PFSK-1 (cell line): ENCODE measurements around the gene LILRB3.
"Not testable (repeated sequence)": the region's sequence is repeated elsewhere in the genome, so short reads cannot be mapped to it uniquely, and the experiment has no call there.

Source experiments
- FOXP2 ChIP-seq: optimal IDR thresholded peaks from 2 replicates; pipeline ENCODE3; 2011; ENCODE audit warnings: borderline replicate concordance, control low read depth, inconsistent platforms; ENCODE audit not compliant: insufficient read depth; ENCODE audit errors: extremely low read length, extremely low read depth
- POLR2AphosphoS5 ChIP-seq: IDR thresholded peaks from 2 replicates; pipeline ENCODE4 v1.6.1; 2012; ENCODE audit warnings: low read depth, mild to moderate bottlenecking, control low read depth, low read length, moderate library complexity
- REST ChIP-seq, 2 experiments: IDR thresholded peaks; 2 replicates each; pipeline versions ENCODE4 v1.6.1 to v1.8.0; 2011 to 2012; ENCODE audit warnings: low read depth in 2 of 2, low read length in 2 of 2, control low read depth in 1 of 2, inconsistent platforms in 1 of 2, mild to moderate bottlenecking in 1 of 2, moderate library complexity in 1 of 2; ENCODE audit not compliant: insufficient read depth in 1 of 2
- SIN3A ChIP-seq: IDR thresholded peaks from 2 replicates; pipeline ENCODE4 v1.6.1; 2012; ENCODE audit warnings: mild to moderate bottlenecking, low read length, moderate library complexity, borderline replicate concordance; ENCODE audit not compliant: insufficient read depth
- TAF1 ChIP-seq: IDR thresholded peaks from 2 replicates; pipeline ENCODE4 v1.6.1; 2012; ENCODE audit warnings: low read length, control low read depth, borderline replicate concordance; ENCODE audit not compliant: insufficient read depth

- TF ChIP-seq TAF1; POLR2AphosphoS5; SIN3A; REST (IDR thresholded peaks at IDR 0.05; ENCODE audit: insufficient read depth in 1 of 2, low read depth in 2 of 2, low read length in 2 of 2); FOXP2: not testable (repeated sequence)
These were observed 19.8 kb upstream of the LILRB3 start, which contains the start of gene LILRA6 for GRCh38 chr19:54242646-54243045.
